ENCODE data around the gene JTB.

JTB gene

GRCh38 chr1:153978274-153978909 is 918 bp upstream of the JTB start:
- Histone ChIP-seq H3K4me1 (ENCODE audit: control insufficient read depth, insufficient read depth, low read length, unreplicated experiment) (peaks cover 14% of the 10 kb centered on the region), H2AFZ (ENCODE audit: low read length, unreplicated experiment) (peak overlapping the region; percentile 83), H3K27ac (ENCODE audit: low read depth, low read length) (peak overlapping the region; percentile 15), H3K79me2 (ENCODE audit: control insufficient read depth, insufficient read depth, low read length, unreplicated experiment) (peaks cover 25% of the 10 kb centered on the region), H3K27me3 (ENCODE audit: insufficient read depth, low read length) (no peaks in the 10 kb centered on the region), H3K36me3 (ENCODE audit: insufficient read depth, low read length) (peaks cover 18% of the 10 kb centered on the region), H3K4me3 (ENCODE audit: low read depth, low read length) (peak overlapping the region; percentile 89)

GRCh38 chr1:153976819-153977249 is 640 bp downstream of the JTB start:
- Histone ChIP-seq H3K4me1 (ENCODE audit: control insufficient read depth, insufficient read depth, low read length, unreplicated experiment) (peaks cover 14% of the 10 kb centered on the region), H3K4me3 (ENCODE audit: low read depth, low read length) (peak overlapping the region; percentile 89), H2AFZ (ENCODE audit: low read length, unreplicated experiment) (peak overlapping the region; percentile 61), H3K27ac (ENCODE audit: low read depth, low read length) (peak overlapping the region; percentile 36; the same call in 1 of the 2 replicates), H3K36me3 (ENCODE audit: insufficient read depth, low read length) (peaks cover 15% of the 10 kb centered on the region), H3K27me3 (ENCODE audit: insufficient read depth, low read length) (no peaks in the 10 kb centered on the region), H3K79me2 (ENCODE audit: control insufficient read depth, insufficient read depth, low read length, unreplicated experiment) (peaks cover 19% of the 10 kb centered on the region)

GRCh38 chr1:153973525-153973924 is 3.9 kb downstream of the JTB start:
- H3K36me3 ChIP-seq (ENCODE audit: insufficient read depth, low read length) = peaks cover 10% of the 10 kb centered on the region; the same call in 1 of the 2 replicates
- peaks cover 19% of the 10 kb centered on the region for H3K79me2 ChIP-seq (ENCODE audit: control insufficient read depth, insufficient read depth, low read length, unreplicated experiment)
- peaks cover 18% of the 10 kb centered on the region for H3K4me1 ChIP-seq (ENCODE audit: control insufficient read depth, insufficient read depth, low read length, unreplicated experiment)
- H3K4me3 ChIP-seq (ENCODE audit: low read depth, low read length) = no peak overlapping the region
- H2AFZ ChIP-seq (ENCODE audit: low read length, unreplicated experiment) = no peak overlapping the region
- H3K27ac ChIP-seq (ENCODE audit: low read depth, low read length) = no peak overlapping the region
- no peaks in the 10 kb centered on the region for H3K27me3 ChIP-seq (ENCODE audit: insufficient read depth, low read length)

- Histone ChIP-seq H3K79me2 (ENCODE audit: control insufficient read depth, insufficient read depth, low read length, unreplicated experiment) (peaks cover 19% of the 10 kb centered on the region), H2AFZ (ENCODE audit: low read length, unreplicated experiment) (no peak overlapping the region), H3K4me1 (ENCODE audit: control insufficient read depth, insufficient read depth, low read length, unreplicated experiment) (peaks cover 18% of the 10 kb centered on the region), H3K4me3 (ENCODE audit: low read depth, low read length) (no peak overlapping the region), H3K27me3 (ENCODE audit: insufficient read depth, low read length) (no peaks in the 10 kb centered on the region), H3K36me3 (ENCODE audit: insufficient read depth, low read length) (peaks cover 10% of the 10 kb centered on the region; the same call in 1 of the 2 replicates), H3K27ac (ENCODE audit: low read depth, low read length) (no peak overlapping the region)
Observed at GRCh38 chr1:153973071-153973470, 4.4 kb downstream of the JTB start.

GRCh38 chr1:153970346-153970745 is 7.1 kb downstream of the JTB start:
- H3K36me3 ChIP-seq (ENCODE audit: insufficient read depth, low read length) = peaks cover 10% of the 10 kb centered on the region; the same call in 1 of the 2 replicates
- no peak overlapping the region for H2AFZ ChIP-seq (ENCODE audit: low read length, unreplicated experiment)
- peaks cover 11% of the 10 kb centered on the region for H3K4me1 ChIP-seq (ENCODE audit: control insufficient read depth, insufficient read depth, low read length, unreplicated experiment)
- H3K79me2 ChIP-seq (ENCODE audit: control insufficient read depth, insufficient read depth, low read length, unreplicated experiment) = peaks cover 7% of the 10 kb centered on the region
- H3K27ac ChIP-seq (ENCODE audit: low read depth, low read length) = no peak overlapping the region
- no peaks in the 10 kb centered on the region for H3K27me3 ChIP-seq (ENCODE audit: insufficient read depth, low read length)
- H3K4me3 ChIP-seq (ENCODE audit: low read depth, low read length) = no peak overlapping the region

- H3K4me1 ChIP-seq (ENCODE audit: control insufficient read depth, insufficient read depth, low read length, unreplicated experiment) = peaks cover 11% of the 10 kb centered on the region
- H3K27me3 ChIP-seq (ENCODE audit: insufficient read depth, low read length) = no peaks in the 10 kb centered on the region
- peak overlapping the region; percentile 81 for H3K4me3 ChIP-seq (ENCODE audit: low read depth, low read length)
- H2AFZ ChIP-seq (ENCODE audit: low read length, unreplicated experiment) = no peak overlapping the region
- H3K27ac ChIP-seq (ENCODE audit: low read depth, low read length) = no peak overlapping the region
- H3K36me3 ChIP-seq (ENCODE audit: insufficient read depth, low read length) = 0 out of 2 replicates have a peak, but pooled peaks cover under 1% of the 10 kb centered on the region
- H3K79me2 ChIP-seq (ENCODE audit: control insufficient read depth, insufficient read depth, low read length, unreplicated experiment) = peaks cover 7% of the 10 kb centered on the region
Observed at GRCh38 chr1:153968972-153969371, 8.5 kb downstream of the JTB start.

GRCh38 chr1:153968408-153968807 is 9.1 kb downstream of the JTB start:
- Histone ChIP-seq H3K36me3 (ENCODE audit: insufficient read depth, low read length) (no peaks in the 10 kb centered on the region), H3K27me3 (ENCODE audit: insufficient read depth, low read length) (no peaks in the 10 kb centered on the region), H3K79me2 (ENCODE audit: control insufficient read depth, insufficient read depth, low read length, unreplicated experiment) (peaks cover 7% of the 10 kb centered on the region), H3K4me1 (ENCODE audit: control insufficient read depth, insufficient read depth, low read length, unreplicated experiment) (peaks cover 11% of the 10 kb centered on the region), H2AFZ (ENCODE audit: low read length, unreplicated experiment) (peak overlapping the region; percentile 78), H3K27ac (ENCODE audit: low read depth, low read length) (no peak overlapping the region), H3K4me3 (ENCODE audit: low read depth, low read length) (peak overlapping the region; percentile 81)

- peak overlapping the region; percentile 81 for H3K4me3 ChIP-seq (ENCODE audit: low read depth, low read length)
- H3K27ac ChIP-seq (ENCODE audit: low read depth, low read length) = no peak overlapping the region
- H2AFZ ChIP-seq (ENCODE audit: low read length, unreplicated experiment) = peak overlapping the region; percentile 78
- H3K36me3 ChIP-seq (ENCODE audit: insufficient read depth, low read length) = no peaks in the 10 kb centered on the region
- H3K79me2 ChIP-seq (ENCODE audit: control insufficient read depth, insufficient read depth, low read length, unreplicated experiment) = peaks cover 9% of the 10 kb centered on the region
- no peaks in the 10 kb centered on the region for H3K27me3 ChIP-seq (ENCODE audit: insufficient read depth, low read length)
- H3K4me1 ChIP-seq (ENCODE audit: control insufficient read depth, insufficient read depth, low read length, unreplicated experiment) = peaks cover 11% of the 10 kb centered on the region
Observed at GRCh38 chr1:153968000-153968363, 9.5 kb downstream of the JTB start.

- peak within 1 kb of the TSS; percentile 78 for H2AFZ ChIP-seq (ENCODE audit: low read length, unreplicated experiment)
- peaks cover 12% of the 10 kb centered on the region for H3K4me1 ChIP-seq (ENCODE audit: control insufficient read depth, insufficient read depth, low read length, unreplicated experiment)
- peak within 1 kb of the TSS; percentile 76 for H3K27ac ChIP-seq (ENCODE audit: low read depth, low read length)
- peak within 1 kb of the TSS; percentile 81 for H3K4me3 ChIP-seq (ENCODE audit: low read depth, low read length)
- peaks cover 15% of the 10 kb centered on the region for H3K79me2 ChIP-seq (ENCODE audit: control insufficient read depth, insufficient read depth, low read length, unreplicated experiment)
- H3K36me3 ChIP-seq (ENCODE audit: insufficient read depth, low read length) = no peaks in the 10 kb centered on the region
- H3K27me3 ChIP-seq (ENCODE audit: insufficient read depth, low read length) = no peaks in the 10 kb centered on the region
Observed at GRCh38 chr1:153967107-153967999, 10.1 kb downstream of the JTB start, which contains the start of gene CREB3L4. Gene CREB3L4, plus strand, starts transcription at chr1:153967902. Its CDS starts 624 bp downstream, at chr1:153968526.

GRCh38 chr1:153963850-153964331 is 13.6 kb downstream of the JTB start:
- peak overlapping the region; percentile 16 for H2AFZ ChIP-seq (ENCODE audit: low read length, unreplicated experiment)
- peaks cover 27% of the 10 kb centered on the region for H3K79me2 ChIP-seq (ENCODE audit: control insufficient read depth, insufficient read depth, low read length, unreplicated experiment)
- H3K4me1 ChIP-seq (ENCODE audit: control insufficient read depth, insufficient read depth, low read length, unreplicated experiment) = peaks cover 25% of the 10 kb centered on the region

More at GRCh38 chr1:153963850-153964331, 13.6 kb downstream of the JTB start:
- no peaks in the 10 kb centered on the region for H3K27me3 ChIP-seq (ENCODE audit: insufficient read depth, low read length)
- H3K36me3 ChIP-seq (ENCODE audit: insufficient read depth, low read length) = no peaks in the 10 kb centered on the region
- peak overlapping the region; percentile 86 for H3K27ac ChIP-seq (ENCODE audit: low read depth, low read length)
- peak overlapping the region; percentile 89 for H3K4me3 ChIP-seq (ENCODE audit: low read depth, low read length)
